ENCODE measurements around the gene LENG8.
"Not testable (repeated sequence)": the region's sequence is repeated elsewhere in the genome, so short reads cannot be mapped to it uniquely, and the experiment has no call there.

LENG8 gene

DNA sequence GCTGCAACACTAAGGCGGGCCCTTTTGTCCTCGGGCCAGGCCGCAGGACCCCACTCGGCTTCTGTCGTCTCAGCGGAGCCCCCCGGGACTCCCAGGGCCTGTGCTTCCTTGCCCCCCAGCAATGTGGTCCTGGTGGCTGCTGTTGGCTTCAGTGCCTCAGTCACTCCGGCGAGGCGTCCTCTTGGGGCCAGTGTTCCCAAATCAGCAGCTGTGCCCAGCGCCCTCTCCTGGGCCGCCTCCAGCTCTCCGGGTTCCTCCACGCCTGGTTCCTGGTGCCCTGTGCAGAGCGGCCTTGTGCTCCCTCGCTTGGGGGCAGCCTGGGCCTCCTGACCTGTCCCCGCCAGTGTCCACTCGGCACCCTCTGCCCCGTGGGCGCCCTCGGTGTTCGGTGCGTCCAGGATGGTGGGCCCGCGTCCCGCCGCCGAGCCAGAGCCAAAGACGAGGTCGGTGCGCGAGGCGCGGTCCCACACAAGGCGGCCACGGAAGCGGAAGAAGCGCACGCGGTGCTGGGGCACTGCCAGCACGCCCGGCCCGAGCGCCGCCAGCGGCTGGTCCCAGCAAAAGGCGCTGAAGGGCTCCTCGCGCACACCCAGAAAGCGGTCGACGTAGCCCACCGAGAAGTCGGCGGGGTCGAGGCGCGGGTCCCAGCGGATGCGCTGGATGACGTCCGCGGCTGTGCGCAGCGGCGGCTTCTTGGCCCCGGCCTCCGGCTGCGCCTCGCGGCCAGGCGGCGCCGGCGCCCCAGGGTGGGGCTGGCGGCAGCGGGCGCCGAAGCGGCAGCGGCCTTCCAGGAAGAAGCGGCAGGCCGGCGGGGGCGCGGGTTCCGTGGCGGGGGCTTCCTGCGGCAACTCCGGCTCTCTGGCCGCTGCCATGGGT, 13.9 kb downstream of the LENG8 start:
- DNase-seq: no peak

DNA sequence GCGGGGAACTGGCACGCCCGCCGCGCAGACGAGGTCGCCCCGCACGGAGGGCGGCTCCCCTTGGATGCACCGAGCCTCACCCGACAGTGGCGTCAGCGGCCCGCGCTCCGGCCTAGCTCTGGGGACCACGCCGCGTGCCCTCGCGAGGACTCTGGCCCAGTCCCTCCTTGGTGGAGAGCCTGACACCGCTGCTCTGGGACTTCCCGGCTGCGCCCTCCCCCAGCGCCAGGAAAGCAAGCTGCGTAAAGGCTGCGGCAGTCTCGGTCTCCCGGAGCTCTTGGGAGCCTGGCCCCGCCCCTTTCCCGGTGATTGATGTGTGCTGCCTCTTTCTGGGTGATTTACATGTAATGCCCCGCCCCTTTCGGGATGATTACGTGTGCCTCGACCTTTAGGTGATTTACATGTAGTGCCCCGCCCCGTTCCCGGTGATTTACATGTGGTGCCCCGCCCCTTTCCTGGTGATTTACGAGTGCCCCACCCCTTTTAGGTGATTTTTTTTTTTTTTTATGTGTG, 14.6 kb downstream of the LENG8 start, which contains the start of gene LENG9:
LENG9 (minus strand) TSS at position 248 of the 513 bp plus-strand sequence. CDS start 252 bp downstream, outside the sequence.
- DNase-seq: peak; percentile 68

DNA sequence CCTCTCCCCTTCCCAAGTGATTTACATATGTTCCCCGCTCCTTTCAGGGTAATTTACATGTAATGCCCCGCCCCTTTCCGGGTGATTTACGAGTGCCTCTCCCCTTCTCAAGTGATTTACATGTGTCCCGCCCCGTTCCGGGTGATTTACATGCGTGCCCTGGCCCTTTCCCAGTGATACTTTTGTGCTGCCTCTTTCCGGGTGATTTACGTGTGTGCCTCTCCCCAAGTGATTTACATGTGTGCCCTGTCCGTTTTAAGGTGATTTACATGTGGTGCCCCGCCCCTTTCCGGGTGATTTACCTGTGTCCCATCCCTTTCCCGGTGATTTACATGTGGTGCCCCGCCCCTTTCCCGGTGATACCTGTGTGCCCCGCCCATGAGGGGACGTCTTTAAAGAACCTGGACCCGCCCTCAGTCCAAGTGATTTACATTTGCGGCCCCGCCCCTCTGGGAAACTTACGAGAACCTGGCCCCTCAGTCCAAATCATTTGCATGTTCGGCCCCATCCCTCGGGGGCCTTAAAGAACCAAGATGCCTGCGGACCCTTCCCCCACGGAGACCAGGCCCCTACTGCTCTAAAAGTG, 15.1 kb downstream of the LENG8 start:
- DNase-seq: peak; percentile 67

DNA sequence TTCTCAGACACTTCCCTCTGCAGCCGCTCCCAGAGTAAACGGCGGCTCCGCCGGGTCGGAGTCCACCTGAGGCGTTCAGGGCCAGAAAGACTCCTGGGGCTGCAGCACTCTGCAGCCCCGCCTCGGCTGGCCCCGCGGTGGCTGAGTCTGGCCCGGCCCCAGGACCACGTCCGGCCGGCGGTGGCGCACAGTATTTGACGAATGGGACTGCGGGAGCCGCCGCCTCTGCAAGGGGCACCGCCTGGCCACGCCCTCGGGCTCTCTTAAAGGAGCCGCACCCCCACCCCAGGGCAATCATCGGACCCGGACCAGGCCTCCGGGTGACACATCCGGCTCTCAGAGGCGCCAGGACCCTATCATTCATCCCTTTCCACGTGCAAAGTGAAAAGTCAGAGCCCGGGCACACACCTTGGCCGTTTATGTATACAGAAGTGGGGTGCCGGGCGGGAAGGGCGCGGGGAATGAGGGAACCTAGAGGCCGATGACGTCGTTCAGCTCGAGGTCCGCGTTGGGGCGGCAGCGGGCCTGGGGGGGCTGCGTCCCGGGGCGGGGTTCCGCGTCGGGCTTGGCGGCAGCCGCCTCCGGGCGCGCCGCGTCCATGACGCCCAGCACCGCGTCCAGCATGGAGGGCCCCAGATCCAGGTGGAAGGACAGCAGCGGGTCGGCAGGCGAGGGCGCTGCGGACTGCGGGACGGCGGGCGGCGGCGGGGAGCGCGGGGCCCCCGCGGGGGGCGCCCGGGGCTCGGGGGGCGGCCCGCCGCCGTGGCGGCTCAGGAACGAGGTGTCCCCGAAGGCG, 15.8 kb downstream of the LENG8 start:
- peak; percentile 39 for DNase-seq

DNA sequence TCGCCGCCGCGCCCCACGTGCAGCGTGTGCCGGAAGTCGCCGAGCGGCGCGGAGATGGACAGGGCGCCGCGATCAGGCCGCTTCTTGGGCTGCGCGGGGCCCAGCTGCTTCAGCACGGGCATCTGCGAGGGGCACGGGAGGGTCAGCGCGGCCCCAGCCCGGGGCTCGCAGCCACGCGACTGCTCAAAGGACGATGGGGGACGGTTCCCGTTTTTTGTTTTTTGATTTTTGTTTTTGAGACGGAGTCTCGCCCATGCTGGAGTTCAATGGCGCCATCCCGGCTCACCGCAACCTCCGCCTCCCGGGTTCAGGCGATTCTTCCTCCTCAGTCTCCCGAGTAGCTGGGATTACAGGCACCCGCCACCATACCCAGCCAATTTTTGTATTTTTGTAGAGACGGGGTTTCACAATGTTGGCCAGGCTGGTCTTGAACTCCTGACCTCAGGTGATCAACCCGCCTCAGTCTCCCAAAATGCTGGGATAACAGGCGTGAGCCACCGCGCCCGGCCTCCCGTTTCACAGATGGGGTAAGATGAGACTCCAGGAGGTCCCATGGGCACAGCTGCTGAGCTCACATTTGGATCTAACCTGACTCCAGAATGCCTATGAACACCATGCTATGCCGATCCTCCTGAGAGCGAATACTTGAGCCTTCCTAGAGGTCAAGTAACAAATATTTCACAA, 16.6 kb downstream of the LENG8 start:
- DNase-seq: no peak

DNA sequence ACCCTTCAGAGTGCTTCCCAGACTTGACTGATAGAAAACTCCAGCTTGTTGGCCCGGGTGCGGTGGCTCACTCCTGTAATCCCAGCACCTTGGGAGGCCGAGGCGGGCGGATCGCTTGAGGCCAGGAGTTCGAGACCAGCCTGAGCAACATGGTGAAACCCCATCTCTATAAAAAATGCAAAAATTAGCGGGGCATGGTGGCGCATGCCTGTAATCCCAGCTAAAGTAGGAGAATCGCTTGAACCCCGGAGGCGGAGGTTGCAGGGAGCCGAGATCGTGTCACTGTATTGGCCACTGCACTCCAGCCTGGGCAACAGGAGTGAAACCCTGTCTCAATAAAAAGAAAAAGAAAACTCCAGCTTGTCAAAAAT, 17.1 kb downstream of the LENG8 start:
- DNase-seq: not testable (repeated sequence)

DNA sequence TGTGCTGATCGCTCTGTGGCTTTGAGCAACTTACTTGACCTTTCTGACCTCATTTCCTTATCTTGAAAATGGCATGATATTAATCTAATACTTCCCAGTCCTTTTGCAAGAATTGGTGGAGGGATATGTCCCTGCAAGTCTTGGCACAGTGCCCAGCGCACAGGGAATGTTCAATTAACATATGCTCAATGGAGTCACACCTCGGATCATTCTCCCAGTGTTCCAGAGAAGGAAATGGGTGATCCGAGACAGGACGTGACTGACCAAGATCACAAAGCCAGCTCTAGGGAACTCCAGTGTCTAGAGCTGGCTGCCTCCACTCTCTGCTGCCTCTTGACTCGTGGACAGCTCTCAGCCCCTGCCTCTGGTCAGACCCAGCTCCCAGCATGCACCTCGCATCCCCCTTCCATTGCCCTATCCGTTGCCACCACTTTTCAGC, 20.5 kb downstream of the LENG8 start:
- DNase-seq: peak; percentile 6

DNA sequence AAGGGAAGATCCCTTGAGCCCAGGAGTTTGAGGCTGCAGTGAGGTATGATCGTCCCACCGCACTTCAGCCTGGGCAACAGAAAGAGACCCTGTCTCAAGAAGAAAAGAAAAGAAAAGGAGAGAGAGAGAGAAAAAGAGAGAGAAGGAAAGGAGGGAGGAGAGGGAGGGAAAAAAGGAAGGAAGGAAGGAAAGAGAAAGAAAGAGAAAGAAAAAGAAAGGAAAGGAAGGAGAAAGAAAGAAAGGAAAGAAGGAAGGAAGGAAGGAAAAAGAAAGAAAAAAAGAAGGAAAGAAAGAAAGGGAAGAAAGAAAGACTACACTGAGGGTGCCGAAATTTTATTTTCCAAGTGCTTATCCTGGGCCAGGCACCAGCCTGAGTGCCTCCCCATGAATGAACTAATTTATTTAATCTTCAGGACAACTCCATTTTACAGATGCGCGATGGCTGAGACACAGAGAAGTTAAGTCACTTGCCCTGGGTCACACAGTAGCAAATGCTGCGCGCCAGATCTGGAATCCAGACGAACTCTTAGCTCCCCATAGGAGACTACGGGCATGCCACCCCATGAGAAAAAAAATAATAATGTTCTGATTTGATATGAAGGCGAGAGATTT, 21.4 kb downstream of the LENG8 start:
- DNase-seq: no peak

DNA sequence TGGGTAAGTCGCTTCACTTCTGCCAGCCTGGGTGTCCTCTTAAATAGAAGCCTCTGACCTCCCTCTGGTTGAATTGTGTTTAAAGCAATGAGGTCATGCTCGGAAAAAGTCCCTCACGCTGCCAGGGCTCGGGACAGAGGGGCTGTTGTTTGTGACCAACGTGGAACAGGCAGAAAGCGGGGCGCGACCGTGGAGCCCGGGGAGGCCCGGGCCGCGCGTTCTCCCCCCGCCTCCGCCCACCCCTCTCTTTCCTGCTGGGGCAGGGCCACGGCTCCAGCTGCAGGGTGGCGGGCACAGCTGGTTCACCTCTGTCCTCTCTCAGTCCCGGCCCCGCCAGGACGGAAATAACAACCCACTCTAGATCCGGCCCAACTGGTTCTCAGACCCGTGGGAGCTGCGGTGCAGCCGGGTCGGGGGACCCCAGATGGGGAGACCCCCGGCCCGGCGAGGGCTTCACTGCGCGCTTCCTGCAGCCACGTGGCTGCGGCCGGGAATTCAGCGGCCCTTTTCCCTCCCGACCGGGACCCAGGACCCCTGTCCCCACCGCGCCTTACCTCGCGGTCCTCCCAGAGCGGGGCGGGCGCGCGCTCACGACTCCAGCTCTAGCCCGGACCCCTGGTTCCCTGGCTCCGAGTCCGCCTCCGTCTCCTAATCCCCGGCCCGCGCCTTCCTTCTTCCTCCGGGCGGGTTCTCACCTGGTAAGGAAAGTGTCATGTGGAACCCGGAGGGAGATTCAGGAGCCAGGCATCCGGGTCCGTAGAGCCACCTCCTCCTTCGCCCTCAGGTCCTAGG, 22.2 kb downstream of the LENG8 start:
- DNase-seq: peak; percentile 10

DNA sequence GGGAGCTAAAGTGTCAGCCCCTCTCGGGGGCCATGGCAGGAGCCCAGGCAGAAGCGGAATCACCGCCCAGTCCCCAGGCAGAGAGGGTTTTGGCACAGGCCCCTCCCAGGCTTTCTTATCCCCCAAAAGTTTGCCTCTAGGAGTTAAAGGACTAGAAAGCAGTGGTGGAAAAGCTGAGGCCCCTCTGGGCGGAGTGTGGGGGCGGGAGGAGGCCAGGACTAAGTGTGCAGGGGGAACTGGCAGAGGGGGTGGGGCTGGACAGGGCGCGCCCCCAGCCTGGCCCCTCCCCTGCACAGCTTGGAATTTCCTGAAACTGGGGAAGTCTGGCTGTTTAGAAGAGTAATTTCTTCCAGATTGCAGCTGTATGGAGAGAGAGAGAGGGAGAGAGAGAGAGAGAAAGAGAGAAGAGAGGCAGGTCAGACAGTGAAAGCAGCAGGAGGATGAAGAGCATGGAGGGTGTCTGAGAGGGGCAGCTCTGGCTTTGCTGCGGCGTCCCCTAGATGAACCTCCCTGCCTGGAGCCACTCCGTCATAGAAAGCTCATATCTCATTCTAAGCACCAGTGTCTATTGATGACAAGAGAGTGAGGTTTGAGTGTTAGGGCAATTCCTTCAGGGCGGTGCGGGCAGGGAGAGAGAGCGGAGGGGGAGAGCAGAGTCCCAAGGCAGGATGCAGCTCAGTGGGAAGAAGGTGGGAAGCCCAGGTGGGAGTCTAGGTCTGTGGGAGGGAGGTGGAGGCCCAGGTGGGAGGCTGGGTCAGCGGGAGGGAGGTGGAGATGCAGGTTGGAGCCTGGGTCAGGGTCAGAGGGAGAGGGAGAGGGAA, 24.3 kb downstream of the LENG8 start, which contains the start of gene CDC42EP5:
CDC42EP5 (minus strand) TSS at position 226 of the 821 bp plus-strand sequence. CDS start 7,749 bp downstream, outside the sequence.
- no peak for DNase-seq

DNA sequence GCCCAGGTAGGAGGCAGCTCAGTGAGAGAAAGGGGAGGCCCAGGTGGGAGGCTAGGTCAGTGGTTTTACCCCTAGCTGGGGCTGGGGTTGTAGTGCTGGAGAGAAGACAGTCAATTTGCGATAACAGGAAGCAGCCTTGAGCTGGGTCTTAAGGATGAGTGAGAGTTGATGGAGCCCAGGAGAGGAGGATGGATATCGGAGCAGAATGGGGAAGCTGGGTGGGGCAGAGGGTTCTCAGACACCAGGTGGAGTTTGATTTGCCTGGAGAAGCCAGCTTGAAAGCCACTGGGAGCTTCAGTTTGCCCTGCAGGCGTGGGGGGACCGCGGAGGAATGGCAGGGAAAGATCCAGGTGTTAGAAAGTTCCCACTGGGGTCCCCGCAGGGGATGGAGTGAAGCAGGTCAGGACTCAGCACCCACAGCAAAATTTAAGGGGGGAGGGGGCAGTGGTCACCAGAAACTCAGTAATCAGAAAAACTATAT, 24.9 kb downstream of the LENG8 start:
- DNase-seq: no peak

DNA sequence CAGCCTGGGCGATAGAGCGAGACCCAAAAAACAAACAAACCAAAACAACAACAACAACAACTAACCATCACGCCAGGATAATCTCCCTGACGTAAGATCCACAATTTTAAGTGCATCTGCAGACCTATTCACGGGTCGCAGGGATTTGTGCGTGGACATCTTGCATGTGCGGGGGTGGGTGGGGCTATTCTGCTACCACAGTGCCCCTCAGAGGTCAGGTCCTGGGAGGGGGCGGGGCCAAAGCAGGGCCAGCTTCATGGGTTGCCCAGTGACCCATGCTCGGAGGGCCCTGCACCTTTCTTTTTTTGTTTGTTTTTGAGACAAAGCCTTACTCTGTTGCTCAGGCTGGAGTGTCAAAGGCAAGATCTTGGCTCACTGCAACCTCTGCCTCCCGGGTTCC, 26.7 kb downstream of the LENG8 start:
- no peak for DNase-seq

DNA sequence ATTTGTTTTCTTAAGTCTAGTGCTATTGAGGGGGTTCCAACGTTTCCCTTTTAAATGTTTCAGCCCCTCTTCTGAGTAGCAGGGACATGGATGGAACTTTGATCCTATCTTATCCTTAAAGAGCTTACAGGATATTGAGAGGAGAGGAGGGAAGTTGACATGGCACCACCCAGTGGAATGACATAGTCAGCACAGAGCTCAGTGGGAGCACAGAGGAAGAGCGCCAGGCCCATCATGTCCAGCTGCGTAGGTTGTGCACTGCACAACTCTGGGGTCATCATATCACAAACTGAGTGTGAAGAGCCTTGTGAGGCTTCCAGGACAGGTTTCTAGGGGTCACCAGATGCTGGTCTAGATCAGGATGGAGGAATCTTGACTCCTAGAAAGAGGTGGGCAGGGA, 28.7 kb downstream of the LENG8 start:
- DNase-seq: no peak

DNA sequence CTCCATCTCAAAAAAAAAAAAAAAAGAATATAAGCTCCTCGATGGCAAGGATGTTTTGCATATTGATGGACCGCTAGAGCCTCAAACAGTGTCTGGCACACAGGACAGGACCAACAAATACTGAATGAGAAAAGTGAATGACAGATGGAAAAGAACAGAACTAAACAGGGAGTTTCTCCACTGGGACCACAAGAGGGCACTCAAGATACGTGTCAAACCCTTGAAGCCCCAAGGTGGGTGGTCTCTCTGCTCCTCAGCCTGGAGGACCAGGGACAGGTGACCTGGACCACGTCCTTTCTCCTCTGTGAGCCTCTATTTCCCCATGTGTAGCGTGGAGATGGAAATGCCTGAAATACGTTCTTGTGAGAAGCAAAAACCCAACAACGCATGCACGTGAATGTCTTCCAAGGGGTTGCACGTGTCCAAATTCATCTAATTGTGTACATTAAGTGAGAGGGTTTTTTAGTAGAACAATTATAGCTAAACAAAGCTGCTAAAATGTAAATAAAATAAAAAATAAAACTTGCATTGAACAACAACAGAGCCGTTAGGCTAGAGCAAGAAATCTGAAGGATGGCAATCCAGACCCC, 29.8 kb downstream of the LENG8 start:
- DNase-seq: peak; percentile 12

DNA sequence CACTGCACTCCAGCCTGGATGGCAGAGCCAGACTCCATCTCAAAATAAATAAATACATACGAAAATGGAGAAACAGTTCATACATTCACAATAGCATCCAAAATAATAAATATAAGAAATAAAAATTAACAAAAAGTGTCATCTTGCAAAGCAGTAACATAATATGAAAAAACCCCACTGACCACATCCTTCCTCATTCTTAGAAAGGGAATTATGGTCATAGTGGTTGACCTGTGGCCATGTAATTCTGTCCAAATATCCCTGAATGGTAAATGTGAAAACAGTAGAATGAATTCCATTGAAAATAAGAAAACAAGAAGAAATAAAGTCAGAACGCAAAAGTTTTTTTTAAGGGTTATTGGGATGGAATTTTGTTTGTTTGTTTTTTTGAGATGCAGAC, 31.1 kb downstream of the LENG8 start:
- DNase-seq: no peak

DNA sequence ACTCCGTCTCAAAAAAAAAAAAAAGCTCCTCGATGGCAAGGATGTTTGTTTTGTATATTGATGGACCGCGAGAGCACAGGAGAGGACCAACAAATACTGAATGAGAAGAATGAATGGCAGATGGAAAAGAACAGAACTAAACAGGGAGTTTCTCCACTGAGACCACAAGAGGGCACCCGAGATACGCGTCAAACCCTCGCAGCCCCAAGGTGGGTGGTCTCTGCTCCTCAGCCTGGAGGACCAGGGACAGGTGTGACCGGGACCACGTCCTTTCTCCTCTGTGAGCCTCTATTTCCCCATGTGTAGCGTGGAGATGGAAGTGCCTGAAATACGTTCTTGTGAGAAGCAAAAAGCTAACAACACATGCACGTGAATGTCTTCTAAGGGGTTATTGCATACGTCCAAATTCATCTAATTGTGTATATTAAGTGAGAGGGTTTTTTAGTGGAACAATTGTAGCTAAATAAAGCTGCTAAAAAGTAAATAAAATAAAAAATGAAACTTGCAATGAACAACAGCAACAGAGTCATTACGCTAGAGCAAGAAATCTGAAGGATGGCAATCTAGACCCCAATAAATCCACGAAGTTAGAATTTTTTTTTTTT, 32.4 kb downstream of the LENG8 start:
- peak; percentile 60 for DNase-seq

DNA sequence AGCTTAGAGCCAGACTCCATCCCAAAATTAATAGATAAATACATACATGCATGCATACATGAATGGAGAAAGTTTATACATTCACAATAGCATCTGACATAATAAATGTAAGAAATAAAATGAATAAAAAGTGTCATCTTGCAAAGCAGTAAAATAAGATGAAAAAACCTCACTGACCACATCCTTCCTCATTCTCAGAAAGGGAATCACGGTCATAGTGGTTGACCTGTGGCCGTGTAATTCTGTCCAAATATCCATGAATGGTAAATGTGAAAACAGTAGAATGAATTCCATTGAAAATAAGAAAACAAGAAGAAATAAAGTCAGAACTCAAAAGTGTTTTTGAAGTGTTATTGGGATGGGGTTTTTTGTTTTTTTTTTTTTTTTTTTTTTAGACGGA, 33.9 kb downstream of the LENG8 start:
- no peak for DNase-seq

DNA sequence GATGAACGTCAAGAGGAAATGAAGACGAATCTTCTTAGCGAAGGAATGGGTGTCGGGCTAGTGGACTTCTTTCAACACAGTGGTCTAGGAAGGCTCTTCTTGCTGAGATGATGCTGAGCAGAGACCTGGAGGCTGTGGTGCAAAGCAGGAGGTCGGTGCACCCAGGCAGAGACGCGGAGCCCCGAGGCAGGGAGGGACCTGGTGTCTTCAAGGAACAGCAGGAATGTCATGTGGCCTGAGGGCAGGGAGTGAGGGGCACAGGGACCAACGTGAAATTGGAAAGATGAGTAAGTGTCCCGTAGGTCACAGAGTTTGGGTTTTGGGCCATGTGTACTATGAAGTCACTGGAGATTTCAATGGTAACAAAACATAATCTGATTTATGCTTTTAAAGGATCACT, 35.5 kb downstream of the LENG8 start:
- no peak for DNase-seq

DNA sequence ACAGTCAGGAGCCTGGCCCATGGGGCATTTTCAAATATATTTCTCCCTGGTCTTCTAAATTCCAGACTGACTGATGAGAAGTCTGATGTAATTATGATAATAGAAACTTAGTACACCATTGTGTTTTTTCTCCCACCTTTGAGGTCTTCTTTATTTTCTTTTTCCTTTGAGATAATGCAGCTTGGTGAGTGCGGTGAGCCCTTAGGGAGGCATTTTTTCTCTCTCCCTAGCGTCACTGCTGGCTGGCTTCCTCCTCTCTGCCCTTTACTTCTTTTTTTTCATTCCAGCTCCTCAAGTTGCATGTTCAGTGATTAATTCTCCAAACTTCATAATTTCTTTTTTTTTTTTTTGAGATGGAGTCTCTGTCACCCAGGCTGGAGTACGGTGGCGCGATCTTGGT, 36.9 kb downstream of the LENG8 start:
- no peak for DNase-seq
